ENCODE measurements around the gene DUSP7.

DUSP7 gene

GRCh38 chr3:52086461-52086860 is 30.1 kb upstream of the DUSP7 start:
- 97% methylated on average over 6 of the region's 6 CpGs for WGBS, 2 experiments

GRCh38 chr3:52085681-52086282 is 29.4 kb upstream of the DUSP7 start:
- H3K9me3 ChIP-seq (ENCODE audit: control insufficient read depth, low read length) = no peaks in the 10 kb centered on the region
- no peak overlapping the region for H3K27ac ChIP-seq (ENCODE audit: insufficient read depth, low read depth, low read length, poor library complexity, severe bottlenecking)
- H3K27me3 ChIP-seq (ENCODE audit: control insufficient read depth, insufficient read depth, low read length, poor library complexity, severe bottlenecking) = no peaks in the 10 kb centered on the region
- peaks cover 22% of the 10 kb centered on the region for H3K4me1 ChIP-seq (ENCODE audit: control insufficient read depth, insufficient read depth, low read length)
- 91 to 94% methylated on average over 10 of the region's 10 CpGs for WGBS, 2 experiments
- no peaks in the 10 kb centered on the region for H3K36me3 ChIP-seq (ENCODE audit: control insufficient read depth, insufficient read depth, low read length)
- H3K4me3 ChIP-seq (ENCODE audit: insufficient read depth, low read depth, low read length) = no peak overlapping the region

More at GRCh38 chr3:52086461-52086860, 30.1 kb upstream of the DUSP7 start:
- H3K27ac ChIP-seq (ENCODE audit: insufficient read depth, low read depth, low read length, poor library complexity, severe bottlenecking) = no peak overlapping the region
- no peak overlapping the region for H3K4me3 ChIP-seq (ENCODE audit: insufficient read depth, low read depth, low read length)
- H3K4me1 ChIP-seq (ENCODE audit: control insufficient read depth, insufficient read depth, low read length) = peaks cover 28% of the 10 kb centered on the region
- no peaks in the 10 kb centered on the region for H3K9me3 ChIP-seq (ENCODE audit: control insufficient read depth, low read length)
- no peaks in the 10 kb centered on the region for H3K27me3 ChIP-seq (ENCODE audit: control insufficient read depth, insufficient read depth, low read length, poor library complexity, severe bottlenecking)
- no peaks in the 10 kb centered on the region for H3K36me3 ChIP-seq (ENCODE audit: control insufficient read depth, insufficient read depth, low read length)

GRCh38 chr3:52084954-52085680 is 28.7 kb upstream of the DUSP7 start:
- H3K36me3 ChIP-seq (ENCODE audit: control insufficient read depth, insufficient read depth, low read length) = no peaks in the 10 kb centered on the region
- no peak overlapping the region for H3K4me3 ChIP-seq (ENCODE audit: insufficient read depth, low read depth, low read length)
- no peak overlapping the region for H3K27ac ChIP-seq (ENCODE audit: insufficient read depth, low read depth, low read length, poor library complexity, severe bottlenecking)
- H3K4me1 ChIP-seq (ENCODE audit: control insufficient read depth, insufficient read depth, low read length) = peaks cover 17% of the 10 kb centered on the region
- no peaks in the 10 kb centered on the region for H3K27me3 ChIP-seq (ENCODE audit: control insufficient read depth, insufficient read depth, low read length, poor library complexity, severe bottlenecking)
- H3K9me3 ChIP-seq (ENCODE audit: control insufficient read depth, low read length) = no peaks in the 10 kb centered on the region
- WGBS, 2 experiments = 83 to 85% methylated on average over 13 of the region's 13 CpGs

GRCh38 chr3:52084216-52084945 is 28.0 kb upstream of the DUSP7 start:
- no peak overlapping the region for H3K4me3 ChIP-seq (ENCODE audit: insufficient read depth, low read depth, low read length)
- no peaks in the 10 kb centered on the region for H3K27me3 ChIP-seq (ENCODE audit: control insufficient read depth, insufficient read depth, low read length, poor library complexity, severe bottlenecking)
- no peaks in the 10 kb centered on the region for H3K36me3 ChIP-seq (ENCODE audit: control insufficient read depth, insufficient read depth, low read length)
- 95 to 97% methylated on average over 9 of the region's 9 CpGs for WGBS, 2 experiments
- no peaks in the 10 kb centered on the region for H3K9me3 ChIP-seq (ENCODE audit: control insufficient read depth, low read length)
- H3K27ac ChIP-seq (ENCODE audit: insufficient read depth, low read depth, low read length, poor library complexity, severe bottlenecking) = no peak overlapping the region
- H3K4me1 ChIP-seq (ENCODE audit: control insufficient read depth, insufficient read depth, low read length) = peaks cover 14% of the 10 kb centered on the region

- WGBS, 2 experiments = 93 to 96% methylated on average over 5 of the region's 5 CpGs
Observed at GRCh38 chr3:52083556-52084087, 27.3 kb upstream of the DUSP7 start.

GRCh38 chr3:52082951-52083350 is 26.6 kb upstream of the DUSP7 start:
- WGBS, 2 experiments = 93 to 96% methylated on average over 8 of the region's 8 CpGs
- Histone ChIP-seq H3K36me3 (ENCODE audit: control insufficient read depth, insufficient read depth, low read length) (no peaks in the 10 kb centered on the region), H3K27me3 (ENCODE audit: control insufficient read depth, insufficient read depth, low read length, poor library complexity, severe bottlenecking) (no peaks in the 10 kb centered on the region), H3K27ac (ENCODE audit: insufficient read depth, low read depth, low read length, poor library complexity, severe bottlenecking) (no peak overlapping the region), H3K9me3 (ENCODE audit: control insufficient read depth, low read length) (no peaks in the 10 kb centered on the region), H3K4me1 (ENCODE audit: control insufficient read depth, insufficient read depth, low read length) (peaks cover under 1% of the 10 kb centered on the region), H3K4me3 (ENCODE audit: insufficient read depth, low read depth, low read length) (no peak overlapping the region)

More at GRCh38 chr3:52083556-52084087, 27.3 kb upstream of the DUSP7 start:
- peaks cover 7% of the 10 kb centered on the region for H3K4me1 ChIP-seq (ENCODE audit: control insufficient read depth, insufficient read depth, low read length)
- H3K9me3 ChIP-seq (ENCODE audit: control insufficient read depth, low read length) = no peaks in the 10 kb centered on the region
- no peaks in the 10 kb centered on the region for H3K36me3 ChIP-seq (ENCODE audit: control insufficient read depth, insufficient read depth, low read length)
- no peak overlapping the region for H3K4me3 ChIP-seq (ENCODE audit: insufficient read depth, low read depth, low read length)
- H3K27me3 ChIP-seq (ENCODE audit: control insufficient read depth, insufficient read depth, low read length, poor library complexity, severe bottlenecking) = no peaks in the 10 kb centered on the region
- H3K27ac ChIP-seq (ENCODE audit: insufficient read depth, low read depth, low read length, poor library complexity, severe bottlenecking) = no peak overlapping the region

GRCh38 chr3:52080830-52081719 is 24.7 kb upstream of the DUSP7 start:
- Histone ChIP-seq H3K4me3 (ENCODE audit: insufficient read depth, low read depth, low read length) (no peak overlapping the region), H3K27me3 (ENCODE audit: control insufficient read depth, insufficient read depth, low read length, poor library complexity, severe bottlenecking) (no peaks in the 10 kb centered on the region), H3K4me1 (ENCODE audit: control insufficient read depth, insufficient read depth, low read length) (no peaks in the 10 kb centered on the region), H3K36me3 (ENCODE audit: control insufficient read depth, insufficient read depth, low read length) (no peaks in the 10 kb centered on the region), H3K27ac (ENCODE audit: insufficient read depth, low read depth, low read length, poor library complexity, severe bottlenecking) (no peak overlapping the region), H3K9me3 (ENCODE audit: control insufficient read depth, low read length) (no peaks in the 10 kb centered on the region)
- 91 to 92% methylated on average over 21 of the region's 21 CpGs for WGBS, 2 experiments

- Histone ChIP-seq H3K36me3 (ENCODE audit: control insufficient read depth, insufficient read depth, low read length) (peaks cover 3% of the 10 kb centered on the region), H3K4me1 (ENCODE audit: control insufficient read depth, insufficient read depth, low read length) (no peaks in the 10 kb centered on the region), H3K27ac (ENCODE audit: insufficient read depth, low read depth, low read length, poor library complexity, severe bottlenecking) (no peak overlapping the region), H3K27me3 (ENCODE audit: control insufficient read depth, insufficient read depth, low read length, poor library complexity, severe bottlenecking) (no peaks in the 10 kb centered on the region), H3K9me3 (ENCODE audit: control insufficient read depth, low read length) (no peaks in the 10 kb centered on the region), H3K4me3 (ENCODE audit: insufficient read depth, low read depth, low read length) (no peak overlapping the region)
- 97% methylated on average over 5 of the region's 5 CpGs for WGBS, 2 experiments
Observed at GRCh38 chr3:52079958-52080357, 23.6 kb upstream of the DUSP7 start.

GRCh38 chr3:52078781-52079560 is 22.6 kb upstream of the DUSP7 start:
- no peaks in the 10 kb centered on the region for H3K27me3 ChIP-seq (ENCODE audit: control insufficient read depth, insufficient read depth, low read length, poor library complexity, severe bottlenecking)
- H3K36me3 ChIP-seq (ENCODE audit: control insufficient read depth, insufficient read depth, low read length) = peaks cover 7% of the 10 kb centered on the region
- no peaks in the 10 kb centered on the region for H3K4me1 ChIP-seq (ENCODE audit: control insufficient read depth, insufficient read depth, low read length)
- no peak overlapping the region for H3K4me3 ChIP-seq (ENCODE audit: insufficient read depth, low read depth, low read length)
- 92 to 93% methylated on average over 19 of the region's 19 CpGs for whole genome bisulfite sequencing, 2 experiments
- no peaks in the 10 kb centered on the region for H3K9me3 ChIP-seq (ENCODE audit: control insufficient read depth, low read length)
- no peak overlapping the region for H3K27ac ChIP-seq (ENCODE audit: insufficient read depth, low read depth, low read length, poor library complexity, severe bottlenecking)

All from ectodermal cell (in vitro differentiated cells).